PC-9 (cell line): ENCODE measurements around the gene NCF4. TPM values are rescaled to one million over a fixed set of nuclear protein-coding genes. Genes with fewer than 3 reads are reported as not detected.
A peak's percentile ranks its signal among the peaks of the same experiment; 100 is the strongest.

Experiments used
- BruUV-seq: library from RNA; stranded (reverse); fragments of 400-500 nt; replicated peaks from 2 replicates; lab custom pipeline; 2021; lab: Mats Ljungman, UMichigan
- CTCF ChIA-PET: fragments of 300-600 bp; sonication (Branson Sonifier 250); formaldehyde crosslinking; loops from one replicate; lab custom pipeline; 2022; ENCODE audit warnings: antibody characterized with exemption; lab: Charles Lee
- POLR2A ChIA-PET: fragments of 300-600 bp; sonication (Branson Sonifier 250); formaldehyde crosslinking; loops from one replicate; lab custom pipeline; 2022; ENCODE audit warnings: antibody characterized with exemption; ENCODE audit not compliant: unreplicated experiment; lab: Charles Lee
- DNase-seq, 2 experiments: peaks; one replicate each; pipeline versions ENCODE4 v3.0.0 to v3.0.0-alpha.2; 2015 to 2022; ENCODE audit warnings: mixed read lengths in 1 of 2
- H2AFZ ChIP-seq: fragments of 200-600 bp; sonication (generic); 2 replicates; pipeline ENCODE4 v1.8.1; 2017; ENCODE audit warnings: antibody characterized with exemption
- H3F3A ChIP-seq: fragments of 200-600 bp; sonication (generic); 2 replicates; pipeline ENCODE4 v1.8.1; 2017; ENCODE audit warnings: antibody characterized with exemption, mild to moderate bottlenecking, low read depth; ENCODE audit not compliant: insufficient read depth
- H3K27ac ChIP-seq: fragments of 200-600 bp; sonication (generic); 2 replicates; pipeline ENCODE4 v1.6.1; 2016; ENCODE audit warnings: mixed run types
- H3K27me3 ChIP-seq: fragments of 200-600 bp; sonication (generic); 2 replicates; pipeline ENCODE4 v1.6.1; 2016; ENCODE audit warnings: low read depth, mixed run types; ENCODE audit not compliant: insufficient read depth
- H3K36me3 ChIP-seq: fragments of 200-600 bp; sonication (generic); 2 replicates; pipeline ENCODE4 v1.6.1; 2016; ENCODE audit warnings: low read depth, mixed run types
- H3K4me1 ChIP-seq: fragments of 200-600 bp; sonication (generic); replicated peaks from 2 replicates; pipeline ENCODE4 v1.6.1; 2016; ENCODE audit warnings: mixed run types; ENCODE audit not compliant: insufficient read depth
- H3K4me2 ChIP-seq: fragments of 200-600 bp; sonication (generic); 2 replicates; pipeline ENCODE4 v1.6.1; 2017; ENCODE audit warnings: mixed run types
- H3K4me3 ChIP-seq: fragments of 200-600 bp; sonication (generic); 2 replicates; pipeline ENCODE4 v1.6.1; 2016; ENCODE audit warnings: mixed run types
- H3K79me2 ChIP-seq: fragments of 200-600 bp; sonication (generic); 2 replicates; pipeline ENCODE4 v1.6.1; 2017; ENCODE audit warnings: low read depth, mixed run types
- H3K9me2 ChIP-seq: fragments of 200-600 bp; sonication (generic); 2 replicates; pipeline ENCODE4 v1.8.1; 2017; ENCODE audit warnings: mild to moderate bottlenecking; ENCODE audit not compliant: insufficient read depth
- H3K9me3 ChIP-seq: fragments of 200-600 bp; sonication (generic); 2 replicates; pipeline ENCODE4 v1.8.1; 2016; ENCODE audit warnings: low read depth; ENCODE audit not compliant: insufficient read depth
- H4K20me1 ChIP-seq: fragments of 200-600 bp; sonication (generic); 2 replicates; pipeline ENCODE4 v1.8.1; 2017; ENCODE audit not compliant: insufficient read depth
- CTCF ChIP-seq: fragments of 200-600 bp; sonication (generic); conservative IDR thresholded peaks from 2 replicates; pipeline ENCODE4 v1.6.1; 2017; ENCODE audit warnings: mixed run types, antibody characterized with exemption, mild to moderate bottlenecking, moderate library complexity
- EZH2 ChIP-seq: fragments of 200-600 bp; sonication (generic); IDR thresholded peaks from 2 replicates; pipeline ENCODE4 v1.8.0; 2017; ENCODE audit warnings: antibody characterized with exemption, low read depth
- intact Hi-C: fragments of 100-400 bp; cut with micrococcal nuclease; formaldehyde crosslinking; loops from one replicate; pipeline ENCODE4 v1.10.0; 2022; ENCODE audit not compliant: unreplicated experiment
- total RNA-seq: library from RNA; stranded (reverse); gene quantifications from 2 replicates; pipeline ENCODE4 v1.2.3, GENCODE V29; 2021

Gene NCF4
- total RNA-seq, 1 experiment from 2014 or later: 3.9 TPM

DNA sequence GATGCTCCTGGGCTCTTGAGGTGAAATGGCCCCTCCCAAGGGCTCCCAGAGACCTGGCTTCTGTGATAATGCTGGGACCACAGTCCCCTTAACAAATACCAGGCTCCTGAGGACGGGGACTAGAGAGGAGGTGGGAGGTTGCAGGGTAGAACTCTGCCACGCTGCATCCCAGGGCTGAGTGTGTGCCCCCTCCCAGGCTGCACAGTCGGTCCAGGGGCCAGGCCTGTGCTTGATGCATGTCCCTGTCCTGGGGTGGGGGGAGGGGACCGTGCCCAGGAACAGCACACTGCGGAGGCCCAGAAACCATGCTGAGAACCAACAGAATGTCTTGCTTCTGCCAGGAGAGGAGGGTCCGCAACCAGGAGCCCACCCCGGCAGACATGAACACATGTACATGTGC is 61.9 kb downstream of the NCF4 start:
- DNase-seq: no peak
- Histone ChIP-seq H4K20me1 (no peaks in the 10 kb centered on the region), H3K4me2 (peak overlapping the region; percentile 10; the same call in 1 of the 2 replicates), H3K36me3 (no peaks in the 10 kb centered on the region), H3K27me3 (no peaks in the 10 kb centered on the region), H2AFZ (no peak overlapping the region), H3K27ac (no peak overlapping the region), H3K4me1 (peaks cover 16% of the 10 kb centered on the region; the same call in 1 of the 2 replicates), H3K9me3 (no peaks in the 10 kb centered on the region), H3K9me2 (no peaks in the 10 kb centered on the region), H3K79me2 (no peaks in the 10 kb centered on the region), H3K4me3 (no peak overlapping the region), H3F3A (peaks cover 8% of the 10 kb centered on the region; the same call in 1 of the 2 replicates)
- ChIA-PET POLR2A (no interaction called here), CTCF (interaction anchor here (0.6 kb wide), 1 partner anchor 49 kb away, joined by 3 read pairs; no protein-coding TSS in a partner anchor)
- intact Hi-C loops: loop anchor here (2.0 kb wide), 1 partner anchor 48 kb away; no protein-coding TSS in a partner anchor
- BruUV-seq: no TSS peak
- TF ChIP-seq EZH2 (no peak), CTCF (no peak)

- no peaks in the 10 kb centered on the region for H3K9me2 ChIP-seq
- no peak for TF ChIP-seq EZH2
- TF ChIP-seq CTCF: no peak
- H3K27ac ChIP-seq: no peak overlapping the region
- peaks cover 8% of the 10 kb centered on the region; the same call in 1 of the 2 replicates for H3F3A ChIP-seq
- H3K79me2 ChIP-seq: no peaks in the 10 kb centered on the region
- no peaks in the 10 kb centered on the region for H3K9me3 ChIP-seq
- POLR2A ChIA-PET: no interaction called here
- DNase-seq: no peak
- BruUV-seq: no TSS peak
- no peak overlapping the region for H3K4me3 ChIP-seq
- intact Hi-C loops: loop anchor here (2.0 kb wide), 1 partner anchor 48 kb away; no protein-coding TSS in a partner anchor
- H3K4me1 ChIP-seq: peaks cover 16% of the 10 kb centered on the region; the same call in 1 of the 2 replicates
- no peaks in the 10 kb centered on the region for H3K36me3 ChIP-seq
- H2AFZ ChIP-seq: no peak overlapping the region
- H3K27me3 ChIP-seq: no peaks in the 10 kb centered on the region
- no peak overlapping the region for H3K4me2 ChIP-seq
- H4K20me1 ChIP-seq: no peaks in the 10 kb centered on the region
- CTCF ChIA-PET: interaction anchor here (0.6 kb wide), 1 partner anchor 50 kb away, joined by 3 read pairs; no protein-coding TSS in a partner anchor
Observed at GRCh38 chr22:36923131-36923788, 62.5 kb downstream of the NCF4 start.

- no TSS peak for BruUV-seq
- H3K27ac ChIP-seq: no peak overlapping the region
- ChIA-PET CTCF (no interaction called here), POLR2A (no interaction called here)
- no peak overlapping the region for H2AFZ ChIP-seq
- no peaks in the 10 kb centered on the region for H3K9me2 ChIP-seq
- H3K79me2 ChIP-seq: no peaks in the 10 kb centered on the region
- H3K27me3 ChIP-seq: no peaks in the 10 kb centered on the region
- TF ChIP-seq CTCF (no peak), EZH2 (no peak)
- H3K4me2 ChIP-seq: no peak overlapping the region
- no peaks in the 10 kb centered on the region for H4K20me1 ChIP-seq
- H3F3A ChIP-seq: peaks cover 8% of the 10 kb centered on the region; the same call in 1 of the 2 replicates
- no peak overlapping the region for H3K4me3 ChIP-seq
- H3K9me3 ChIP-seq: no peaks in the 10 kb centered on the region
- DNase-seq: no peak
- intact Hi-C loops: no loop called here
- H3K4me1 ChIP-seq: peaks cover 16% of the 10 kb centered on the region; the same call in 1 of the 2 replicates
- H3K36me3 ChIP-seq: no peaks in the 10 kb centered on the region
Observed at GRCh38 chr22:36924151-36924698, 63.4 kb downstream of the NCF4 start.
